Osteoblast (primary cell): Measurements from ENCODE around the gene FCN3. TPM values are rescaled to one million over a fixed set of nuclear protein-coding genes. Genes with fewer than 3 reads are reported as not detected.

Source experiments
- DNase-seq: peaks from one replicate; pipeline ENCODE4 v3.0.0; 2011; ENCODE audit warnings: low spot score, mixed read lengths; ENCODE audit not compliant: insufficient read length; ENCODE audit errors: missing footprints
- H2AFZ ChIP-seq: 2 replicates; pipeline ENCODE4 v1.6.0; 2011; ENCODE audit warnings: mild to moderate bottlenecking, low read length
- H3K27ac ChIP-seq: 2 replicates; pipeline ENCODE4 v1.5.1; 2011; ENCODE audit warnings: mild to moderate bottlenecking, low read depth, low read length, moderate library complexity
- H3K27me3 ChIP-seq: 2 replicates; pipeline ENCODE4 v1.6.0; 2012; ENCODE audit warnings: mild to moderate bottlenecking, control low read depth, inconsistent platforms, low read length, moderate library complexity; ENCODE audit not compliant: insufficient read depth
- H3K36me3 ChIP-seq: 2 replicates; pipeline ENCODE4 v1.5.1; 2011; ENCODE audit warnings: mild to moderate bottlenecking, low read length, control low read depth, moderate library complexity; ENCODE audit not compliant: insufficient read depth
- H3K4me1 ChIP-seq: 2 replicates; pipeline ENCODE4 v1.5.1; 2011; ENCODE audit warnings: mild to moderate bottlenecking, low read length, control low read depth, moderate library complexity; ENCODE audit not compliant: insufficient read depth
- H3K4me2 ChIP-seq: 2 replicates; pipeline ENCODE4 v1.6.0; 2011; ENCODE audit warnings: mild to moderate bottlenecking, low read length; ENCODE audit not compliant: insufficient read depth
- H3K4me3 ChIP-seq: fragments of 200-600 bp; sonication (generic); 3 replicates; pipeline ENCODE4 v1.5.1; 2012; ENCODE audit warnings: mild to moderate bottlenecking, low read length, inconsistent platforms; ENCODE audit not compliant: insufficient read depth
- H3K79me2 ChIP-seq: 2 replicates; pipeline ENCODE4 v1.6.0; 2012; ENCODE audit warnings: mild to moderate bottlenecking, low read length, control low read depth, inconsistent platforms; ENCODE audit not compliant: insufficient read depth
- H3K9me3 ChIP-seq: 2 replicates; pipeline ENCODE4 v1.5.1; 2011; ENCODE audit warnings: low read depth, low read length, control low read depth
- H4K20me1 ChIP-seq: 2 replicates; pipeline ENCODE4 v1.6.0; 2012; ENCODE audit warnings: mild to moderate bottlenecking, low read length, control low read depth; ENCODE audit not compliant: insufficient read depth
- CTCF ChIP-seq: IDR thresholded peaks from 2 replicates; pipeline ENCODE4 v1.5.1; 2011; ENCODE audit warnings: mild to moderate bottlenecking, low read depth, low read length, moderate library complexity; ENCODE audit errors: extremely low read depth
- total RNA-seq: library from RNA; depleted of rRNA; stranded (reverse); fragments of >200 nt; gene quantifications from 2 replicates; pipeline ENCODE4 v1.2.3, GENCODE V29; 2012

The FCN3 gene
- total RNA-seq, 1 donor: not detected

- H3K27ac ChIP-seq: peak overlapping the region; percentile 76
- TF ChIP-seq CTCF: peak; percentile 37
- H3K79me2 ChIP-seq: peaks cover 17% of the 10 kb centered on the region
Observed at GRCh38 chr1:27392778-27393635, 18.4 kb upstream of the FCN3 start.

GRCh38 chr1:27392096-27392777, 17.6 kb upstream of the FCN3 start, which contains the start of gene GPR3:
Gene GPR3, plus strand, starts transcription at chr1:27392622. Its CDS starts 1,177 bp downstream, at chr1:27393799.
- peak; percentile 45 for TF ChIP-seq CTCF
- Histone ChIP-seq H3K9me3 (no peaks in the 10 kb centered on the region), H3K36me3 (no peaks in the 10 kb centered on the region), H3K79me2 (peaks cover 17% of the 10 kb centered on the region), H3K4me3 (peak within 1 kb of the TSS; percentile 80), H2AFZ (peak within 1 kb of the TSS; percentile 79), H3K27ac (peak within 1 kb of the TSS; percentile 76), H3K27me3 (peaks cover 3% of the 10 kb centered on the region), H3K4me1 (peaks cover 27% of the 10 kb centered on the region), H4K20me1 (no peaks in the 10 kb centered on the region), H3K4me2 (peak within 1 kb of the TSS; percentile 89)
- peak; percentile 100 for DNase-seq

More at GRCh38 chr1:27392778-27393635, 18.4 kb upstream of the FCN3 start:
- peak overlapping the region; percentile 89 for H3K4me2 ChIP-seq
- H3K27me3 ChIP-seq: peaks cover 3% of the 10 kb centered on the region
- H3K36me3 ChIP-seq: no peaks in the 10 kb centered on the region
- peak; percentile 91 for DNase-seq
- peak overlapping the region; percentile 71 for H2AFZ ChIP-seq
- no peaks in the 10 kb centered on the region for H3K9me3 ChIP-seq
- no peaks in the 10 kb centered on the region for H4K20me1 ChIP-seq
- peak overlapping the region; percentile 80 for H3K4me3 ChIP-seq
- peaks cover 27% of the 10 kb centered on the region for H3K4me1 ChIP-seq

- peaks cover 3% of the 10 kb centered on the region for H3K27me3 ChIP-seq
- H3K9me3 ChIP-seq: no peaks in the 10 kb centered on the region
- DNase-seq: peak; percentile 95
- H3K4me1 ChIP-seq: peaks cover 27% of the 10 kb centered on the region
- no peaks in the 10 kb centered on the region for H4K20me1 ChIP-seq
- peaks cover 17% of the 10 kb centered on the region for H3K79me2 ChIP-seq
- peak; percentile 11 for TF ChIP-seq CTCF
- peak overlapping the region; percentile 79 for H2AFZ ChIP-seq
- peak overlapping the region; percentile 80 for H3K4me3 ChIP-seq
- H3K27ac ChIP-seq: peak overlapping the region; percentile 76
- no peaks in the 10 kb centered on the region for H3K36me3 ChIP-seq
- H3K4me2 ChIP-seq: peak overlapping the region; percentile 89
Observed at GRCh38 chr1:27391511-27392095, 17.0 kb upstream of the FCN3 start.
